HG02588 (cell line): ENCODE results near the gene GALNT18.

ENCODE experiments used
- ATAC-seq: cut with Tn5 transposase; IDR thresholded peaks from one replicate; pipeline ENCODE4 v1.9.1; 2021; ENCODE audit warnings: mild to moderate bottlenecking, moderate library complexity; ENCODE audit not compliant: unreplicated experiment

Gene GALNT18

DNA sequence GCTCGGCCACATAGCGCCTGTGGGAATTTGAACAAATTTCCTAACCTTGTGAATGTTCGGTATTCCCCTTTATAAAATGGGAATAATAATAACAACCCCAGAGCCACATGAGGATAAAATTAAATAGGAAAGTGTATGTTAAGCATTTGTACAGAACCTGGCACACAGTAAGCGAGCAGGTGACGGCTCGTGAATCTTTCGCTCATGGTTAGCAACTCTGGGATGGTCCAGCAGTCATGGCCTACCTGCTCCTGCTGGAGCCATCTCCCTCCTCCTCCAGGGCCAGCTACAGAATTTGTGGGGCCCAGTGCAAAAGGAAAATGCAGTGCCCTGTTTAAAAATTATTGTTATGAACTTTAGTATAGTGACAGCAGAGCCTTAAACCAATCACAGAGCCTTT is 180.3 kb downstream of the GALNT18 start:
- no peak for ATAC-seq

DNA sequence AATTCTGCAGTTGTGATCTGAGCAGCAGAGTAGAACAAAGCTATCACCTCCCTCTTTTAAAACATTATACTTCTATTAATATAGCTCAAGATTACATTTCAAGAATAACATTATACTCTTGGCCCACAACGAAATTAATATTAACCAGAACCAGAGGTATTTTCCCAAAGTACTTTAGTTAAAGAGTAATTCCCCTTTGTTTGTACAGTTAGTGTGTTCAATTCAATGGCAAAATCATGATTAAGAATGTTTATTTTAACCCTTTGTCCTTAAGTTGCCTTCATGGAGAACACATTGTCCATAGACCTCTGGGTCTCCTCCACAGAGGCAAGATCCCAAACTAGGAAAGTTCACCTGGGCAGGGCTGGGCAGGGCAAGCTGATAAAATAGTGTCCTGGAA is 180.7 kb downstream of the GALNT18 start:
- ATAC-seq, result no peak

GRCh38 chr11:11440144-11440543 is 181.7 kb downstream of the GALNT18 start:
- no peak for ATAC-seq

GRCh38 chr11:11439591-11439990 is 182.2 kb downstream of the GALNT18 start:
- no peak for ATAC-seq

- ATAC-seq, result no peak
Observed at GRCh38 chr11:11436715-11437313, 185.0 kb downstream of the GALNT18 start.

GRCh38 chr11:11435635-11436034 is 186.2 kb downstream of the GALNT18 start:
- no peak for ATAC-seq

- ATAC-seq, result no peak
Observed at GRCh38 chr11:11433960-11434359, 187.8 kb downstream of the GALNT18 start.

- no peak for ATAC-seq
Observed at GRCh38 chr11:11432621-11433319, 189.0 kb downstream of the GALNT18 start.

DNA sequence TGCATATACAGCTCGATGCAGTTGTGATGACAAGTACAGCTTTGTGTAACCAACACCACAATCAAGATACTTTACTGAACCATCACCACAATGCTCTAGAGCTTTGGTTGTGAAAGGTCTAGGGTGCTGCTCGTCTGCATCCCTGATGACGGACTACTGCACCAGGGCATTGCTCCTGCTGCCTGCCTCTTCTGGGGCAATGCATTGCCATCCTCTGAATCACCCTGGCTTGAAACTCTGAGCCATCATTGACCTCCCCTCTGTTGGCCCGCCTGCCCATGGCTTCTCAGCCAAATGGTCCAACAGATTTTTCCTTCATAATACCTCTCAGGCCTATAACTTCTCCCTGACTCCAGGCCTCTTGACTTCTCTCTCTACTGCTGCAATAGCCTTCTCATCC is 191.4 kb downstream of the GALNT18 start:
- ATAC-seq, result no peak

GRCh38 chr11:11428714-11429113 is 193.1 kb downstream of the GALNT18 start:
- no peak for ATAC-seq

DNA sequence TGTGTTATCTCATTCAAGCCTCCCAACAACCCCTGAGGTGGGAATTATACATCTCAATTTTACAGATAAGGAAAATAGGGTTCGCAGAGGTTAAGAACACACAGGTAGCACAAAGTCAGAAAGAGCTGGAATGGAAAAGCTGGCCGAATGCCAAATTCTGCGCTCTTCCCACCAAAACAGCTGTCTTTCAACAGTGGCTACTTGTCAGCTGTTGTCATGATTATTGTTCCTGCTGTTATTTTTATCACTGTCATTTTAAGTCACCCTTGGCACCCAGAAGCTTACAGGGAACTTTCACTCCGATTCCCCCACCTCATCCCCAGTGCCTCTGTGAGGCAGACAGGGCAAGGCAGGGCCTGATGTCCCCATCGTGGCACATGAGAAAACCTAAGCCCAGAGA is 194.3 kb downstream of the GALNT18 start:
- ATAC-seq, result no peak

DNA sequence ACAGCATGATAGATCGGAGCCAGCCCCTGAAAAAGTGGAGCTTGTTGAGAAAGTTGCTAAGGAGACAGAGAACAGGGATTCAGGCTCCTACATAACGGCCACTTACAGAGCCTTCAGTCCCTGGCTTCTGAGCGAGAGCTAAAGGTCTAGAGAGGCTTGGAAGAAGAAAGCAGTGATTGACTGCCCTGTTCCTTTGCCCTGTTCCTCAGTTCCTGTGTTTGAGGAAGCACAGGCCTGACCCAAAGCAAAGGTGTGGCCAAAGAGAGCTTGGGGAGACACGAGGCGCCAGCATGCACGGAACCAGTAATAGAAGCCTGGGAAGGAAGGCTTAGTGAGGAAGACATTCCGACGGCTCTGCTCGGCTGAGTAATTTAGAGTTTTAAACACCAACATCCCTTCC is 194.7 kb downstream of the GALNT18 start:
- ATAC-seq, result no peak

DNA sequence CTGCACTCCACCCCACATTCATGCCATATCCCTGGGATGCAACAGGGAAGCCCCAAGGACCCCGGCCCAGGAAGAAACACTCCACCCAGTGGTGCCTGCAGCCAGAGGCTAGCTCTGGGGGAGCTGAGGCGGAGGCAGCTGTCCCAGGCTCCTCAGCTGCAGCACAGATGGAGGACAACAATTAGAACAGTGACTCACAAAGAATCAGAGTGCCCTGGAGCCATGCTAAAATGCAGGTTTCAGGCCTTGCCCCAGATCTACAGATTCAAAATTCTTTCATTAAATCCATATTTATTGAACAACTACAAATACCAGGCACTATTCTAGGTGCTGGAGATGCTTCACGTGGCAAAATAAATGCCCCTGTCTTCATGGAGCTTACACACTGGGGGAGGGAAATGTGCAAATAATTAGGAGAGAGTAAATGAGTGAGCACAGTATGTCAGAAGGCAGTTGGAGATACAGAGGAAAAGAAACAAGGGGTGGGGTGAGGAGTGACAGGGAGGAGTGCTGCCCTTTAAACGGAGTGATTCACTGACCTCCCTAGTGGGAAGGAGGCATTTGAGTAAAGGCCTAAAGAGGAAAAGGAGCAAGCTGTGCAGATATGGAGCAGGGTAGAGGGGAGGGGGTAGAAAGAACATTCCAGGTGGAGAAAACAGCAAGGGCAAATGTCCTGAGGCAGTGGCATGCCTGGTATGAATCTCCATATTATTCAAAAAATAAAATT is 195.4 kb downstream of the GALNT18 start:
- no peak for ATAC-seq

DNA sequence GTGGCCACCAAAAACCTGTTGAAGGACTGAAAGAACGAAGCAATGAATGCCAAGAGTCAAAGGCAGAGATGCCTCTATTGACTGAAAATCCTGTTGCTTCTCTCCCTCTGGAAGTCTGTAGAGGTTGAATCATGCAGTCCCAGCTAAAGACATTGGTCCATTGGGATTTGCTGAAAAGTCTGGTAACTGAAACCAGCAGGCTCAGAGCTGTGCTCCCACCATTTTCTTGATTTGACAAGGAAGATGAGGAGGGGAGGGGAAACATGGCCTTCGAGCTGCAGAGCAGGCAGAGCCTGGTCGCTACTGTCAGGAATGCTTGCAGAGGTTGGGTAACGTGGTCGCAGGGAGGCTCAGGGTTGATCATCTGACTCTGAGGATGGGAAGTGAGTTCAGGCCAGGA is 196.0 kb downstream of the GALNT18 start:
- ATAC-seq, result no peak

DNA sequence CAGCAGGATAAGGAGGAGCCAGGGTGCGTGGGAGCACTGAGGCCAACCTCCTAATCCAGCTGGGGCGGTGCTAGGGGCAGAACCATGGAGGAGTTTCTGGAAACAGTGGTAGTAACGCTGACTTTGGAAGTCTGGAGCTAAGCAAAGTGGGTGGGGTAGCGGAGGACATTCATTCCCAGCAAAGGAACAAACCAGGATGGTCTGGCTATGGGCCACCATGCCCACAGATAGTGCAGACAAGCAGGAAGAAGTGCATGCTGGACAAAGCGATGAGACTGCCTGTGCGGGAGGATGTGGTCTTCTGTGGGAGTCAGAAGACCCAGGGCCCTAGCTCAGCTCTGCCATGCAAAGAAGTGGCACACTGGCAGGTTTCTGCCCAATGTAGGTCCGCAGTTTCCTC is 197.1 kb downstream of the GALNT18 start:
- no peak for ATAC-seq

GRCh38 chr11:11422411-11423128 is 199.2 kb downstream of the GALNT18 start:
- no peak for ATAC-seq

GRCh38 chr11:11421509-11421908 is 200.3 kb downstream of the GALNT18 start:
- no peak for ATAC-seq

DNA sequence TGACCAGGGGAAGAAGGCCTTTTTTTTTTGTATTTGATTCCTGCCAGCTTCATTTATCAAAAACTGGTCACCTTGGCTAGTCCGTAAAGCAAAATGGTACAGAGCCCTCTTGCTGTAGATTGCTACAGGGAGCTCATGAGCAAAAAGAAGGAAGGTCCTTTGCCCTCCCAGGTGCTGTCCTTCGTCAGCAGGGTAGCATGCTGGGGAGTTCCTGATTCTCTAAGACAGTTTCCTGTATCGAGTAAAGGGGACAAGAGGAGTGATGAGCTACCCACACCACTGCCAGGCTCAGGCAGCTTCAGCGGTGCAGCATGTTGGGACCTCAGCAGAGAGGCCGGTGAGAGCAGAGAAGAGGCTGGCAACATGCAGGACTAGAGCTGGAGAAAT is 200.9 kb downstream of the GALNT18 start:
- no peak for ATAC-seq

GRCh38 chr11:11420191-11420898 is 201.5 kb downstream of the GALNT18 start:
- ATAC-seq, result no peak

- ATAC-seq, result no peak
Observed at GRCh38 chr11:11419747-11420146, 202.1 kb downstream of the GALNT18 start.

- ATAC-seq, result no peak
Observed at GRCh38 chr11:11416917-11417316, 204.9 kb downstream of the GALNT18 start.
